Neural cell (in vitro differentiated cells): Measurements from ENCODE around the gene KCNA3. TPM values are rescaled to one million over a fixed set of nuclear protein-coding genes. Genes with fewer than 3 reads are reported as not detected.
A peak's percentile ranks its signal among the peaks of the same experiment; 100 is the strongest.

Experiments used
- H2AFZ ChIP-seq: fragments of 200-600, 300-800 bp; sonication (generic), shearing (Covaris generic); 2 replicates; pipeline ENCODE4 v1.6.0; 2014; ENCODE audit warnings: low read depth, mild to moderate bottlenecking, antibody characterized with exemption, low read length, moderate library complexity
- H3F3A ChIP-seq: fragments of 200-600 bp; shearing (Covaris generic); 2 replicates; pipeline ENCODE4 v1.6.1; 2016; ENCODE audit warnings: mild to moderate bottlenecking, moderate library complexity, mixed read lengths, antibody characterized with exemption, low read length; ENCODE audit not compliant: insufficient read depth, poor library complexity, severe bottlenecking
- H3K27ac ChIP-seq: fragments of 200-600, 300-800 bp; sonication (generic), shearing (Covaris generic); 2 replicates; pipeline ENCODE4 v1.5.1; 2014; ENCODE audit warnings: mild to moderate bottlenecking, low read length, moderate library complexity
- H3K27me3 ChIP-seq: fragments of 300-800, 200-600 bp; sonication (generic), shearing (Covaris generic); 2 replicates; pipeline ENCODE4 v1.6.0; 2014; ENCODE audit warnings: mild to moderate bottlenecking, low read depth, low read length, moderate library complexity; ENCODE audit not compliant: insufficient read depth
- H3K36me3 ChIP-seq: fragments of 300-800, 200-600 bp; sonication (generic), shearing (Covaris generic); 2 replicates; pipeline ENCODE4 v1.5.1; 2014; ENCODE audit warnings: mild to moderate bottlenecking, antibody characterized with exemption, low read length, moderate library complexity; ENCODE audit not compliant: insufficient read depth
- H3K4me2 ChIP-seq: fragments of 300-800, 200-600 bp; sonication (generic), shearing (Covaris generic); 2 replicates; pipeline ENCODE4 v1.6.0; 2014; ENCODE audit warnings: mild to moderate bottlenecking, low read length
- H3K4me3 ChIP-seq: fragments of 300-800, 200-600 bp; sonication (generic), shearing (Covaris generic); 2 replicates; pipeline ENCODE4 v1.5.1; 2014; ENCODE audit warnings: mild to moderate bottlenecking, low read length, moderate library complexity
- H3K79me2 ChIP-seq: fragments of 200-600 bp; shearing (Covaris generic); replicated peaks from 2 replicates; pipeline ENCODE4 v1.6.0; 2014; ENCODE audit warnings: mild to moderate bottlenecking, low read length, moderate library complexity; ENCODE audit not compliant: insufficient read depth
- H3K9ac ChIP-seq: fragments of 300-800, 200-600 bp; sonication (generic), shearing (Covaris generic); 2 replicates; pipeline ENCODE4 v1.6.1; 2016; ENCODE audit warnings: mild to moderate bottlenecking, low read length, mixed read lengths
- H3K9me2 ChIP-seq: fragments of 200-600 bp; shearing (Covaris generic); 2 replicates; pipeline ENCODE4 v1.6.1; 2016; ENCODE audit warnings: mild to moderate bottlenecking, low read length, mixed read lengths; ENCODE audit not compliant: insufficient read depth
- H3K9me3 ChIP-seq: fragments of 200-600, 300-800 bp; sonication (generic), shearing (Covaris generic); 2 replicates; pipeline ENCODE4 v1.6.1; 2016; ENCODE audit warnings: mild to moderate bottlenecking, mixed run types, low read length, moderate library complexity, mixed read lengths
- H4K20me1 ChIP-seq: fragments of 200-600 bp; shearing (Covaris generic); 2 replicates; pipeline ENCODE4 v1.6.1; 2016; ENCODE audit warnings: mild to moderate bottlenecking, mixed run types; ENCODE audit not compliant: insufficient read depth
- EP300 ChIP-seq: fragments of 450-650 bp; conservative IDR thresholded peaks from 2 replicates; pipeline ENCODE4 v1.6.1; 2014; ENCODE audit warnings: antibody characterized with exemption, mild to moderate bottlenecking, moderate library complexity; ENCODE audit not compliant: poor library complexity, severe bottlenecking
- MXI1 ChIP-seq: fragments of 450-650 bp; conservative IDR thresholded peaks from 2 replicates; pipeline ENCODE4 v1.6.1; 2014; ENCODE audit warnings: antibody characterized with exemption, mild to moderate bottlenecking; ENCODE audit not compliant: poor library complexity, severe bottlenecking
- POLR2AphosphoS5 ChIP-seq: IDR thresholded peaks from 2 replicates; pipeline ENCODE4 v1.6.1; 2012
- RAD21 ChIP-seq: fragments of 450-650 bp; conservative IDR thresholded peaks from 2 replicates; pipeline ENCODE4 v1.6.1; 2014; ENCODE audit warnings: antibody characterized with exemption, mild to moderate bottlenecking, moderate library complexity
- TAF1 ChIP-seq: IDR thresholded peaks from 2 replicates; pipeline ENCODE4 v1.6.1; 2012; ENCODE audit warnings: low read depth
- polyA plus RNA-seq: library from polyadenylated mRNA; depleted of rRNA; stranded (reverse); fragments of >200 nt; gene quantifications from 2 replicates; pipeline ENCODE4 v1.2.3, GENCODE V29; 2014
- TF ChIP-seq, protein P1 (sequence below): IDR thresholded peaks from 2 replicates; pipeline ENCODE4 v1.6.1; 2012; ENCODE audit warnings: borderline replicate concordance

Gene KCNA3
- polyA plus RNA-seq, 1 donor from 2014 or later: 5.6 TPM

DNA sequence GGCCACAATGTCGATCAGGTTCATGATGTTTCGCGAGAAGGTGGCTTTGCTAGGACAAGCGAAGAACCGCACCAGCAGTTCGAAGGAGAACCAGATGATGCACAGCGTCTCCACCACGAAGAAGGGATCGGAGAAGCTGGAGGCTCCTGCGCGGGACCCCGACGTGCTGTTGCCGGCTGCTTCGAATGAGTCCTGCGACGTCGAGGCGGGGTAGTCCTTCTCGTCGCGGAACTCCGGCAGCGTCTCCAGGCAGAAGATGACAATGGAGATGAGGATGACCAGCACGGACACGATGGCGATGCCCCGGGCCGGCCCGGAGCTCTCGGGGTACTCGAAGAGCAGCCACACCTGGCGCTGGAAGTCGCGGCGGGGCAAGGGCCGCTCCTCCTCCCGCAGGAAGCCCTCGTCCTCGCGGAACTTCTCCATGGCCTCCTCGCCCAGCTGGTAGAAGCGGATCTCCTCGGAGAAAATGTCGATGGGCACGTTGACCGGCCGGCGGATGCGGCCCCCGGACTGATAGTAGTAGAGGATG, 869 bp downstream of the KCNA3 start:
- Histone ChIP-seq H3K36me3 (no peaks in the 10 kb centered on the region), H3K4me3 (peak overlapping the region; percentile 73), H3K27me3 (peaks cover 9% of the 10 kb centered on the region), H3K9me2 (no peaks in the 10 kb centered on the region), H3K27ac (peak overlapping the region; percentile 50), H3K9me3 (no peaks in the 10 kb centered on the region), H3K9ac (peak overlapping the region; percentile 70), H2AFZ (peak overlapping the region; percentile 30), H4K20me1 (no peaks in the 10 kb centered on the region), H3K4me2 (peak overlapping the region; percentile 93), H3K79me2 (peaks cover 32% of the 10 kb centered on the region), H3F3A (no peaks in the 10 kb centered on the region)
- TF ChIP-seq EP300: no peak

DNA sequence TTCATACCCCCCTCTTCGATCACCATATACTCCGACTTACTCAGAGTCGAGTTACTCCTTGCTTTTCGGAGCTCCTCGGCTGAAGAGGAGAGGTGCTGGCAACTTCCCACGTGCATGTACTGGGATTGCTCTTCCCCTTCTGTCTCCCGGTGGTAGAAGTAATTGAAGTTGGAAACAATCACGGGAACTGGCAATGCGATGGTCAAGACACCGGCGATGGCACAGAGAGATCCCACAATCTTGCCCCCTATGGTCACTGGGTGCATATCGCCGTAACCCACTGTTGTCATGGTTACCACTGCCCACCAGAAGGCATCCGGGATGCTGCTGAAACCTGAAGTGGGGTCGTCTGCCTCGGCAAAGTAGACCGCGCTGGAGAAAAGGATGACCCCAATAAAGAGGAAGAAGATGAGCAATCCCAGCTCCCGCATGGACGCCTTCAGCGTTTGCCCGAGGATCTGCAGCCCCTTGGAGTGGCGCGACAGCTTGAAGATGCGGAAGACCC, 1.5 kb downstream of the KCNA3 start:
- H3K27me3 ChIP-seq: peaks cover 9% of the 10 kb centered on the region
- no peak overlapping the region for H2AFZ ChIP-seq
- H3K9me2 ChIP-seq: no peaks in the 10 kb centered on the region
- H4K20me1 ChIP-seq: no peaks in the 10 kb centered on the region
- H3K27ac ChIP-seq: peak overlapping the region; percentile 86
- H3K36me3 ChIP-seq: no peaks in the 10 kb centered on the region
- no peak overlapping the region for H3K9ac ChIP-seq
- peak overlapping the region; percentile 93 for H3K4me2 ChIP-seq
- H3K4me3 ChIP-seq: peak overlapping the region; percentile 73
- peaks cover 38% of the 10 kb centered on the region for H3K79me2 ChIP-seq
- TF ChIP-seq TAF1 (no peak), POLR2AphosphoS5 (no peak)
- no peaks in the 10 kb centered on the region for H3F3A ChIP-seq
- no peaks in the 10 kb centered on the region for H3K9me3 ChIP-seq

DNA sequence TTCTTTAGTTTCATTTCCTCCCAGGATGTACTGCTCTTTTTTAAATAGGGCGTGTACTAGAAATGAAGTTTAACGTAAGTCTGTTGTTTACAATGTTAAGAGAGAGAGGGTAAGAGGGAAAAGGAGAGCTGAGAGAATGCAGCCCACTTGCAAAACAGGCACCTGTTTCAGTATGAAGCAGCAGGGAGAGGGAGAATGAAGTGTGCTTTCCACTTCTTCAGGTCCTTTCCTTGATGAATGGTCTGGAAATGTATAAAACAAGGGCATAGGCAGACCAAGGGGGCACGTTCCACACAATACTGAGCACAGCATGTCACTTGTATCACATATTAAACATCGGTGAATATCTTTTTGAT, 2.0 kb downstream of the KCNA3 start:
- Histone ChIP-seq H3F3A (no peaks in the 10 kb centered on the region), H3K4me2 (peak overlapping the region; percentile 93), H3K9me3 (no peaks in the 10 kb centered on the region), H3K36me3 (no peaks in the 10 kb centered on the region), H3K27me3 (peaks cover 9% of the 10 kb centered on the region), H3K9me2 (no peaks in the 10 kb centered on the region), H4K20me1 (no peaks in the 10 kb centered on the region), H3K79me2 (peaks cover 44% of the 10 kb centered on the region), H3K9ac (peak overlapping the region; percentile 42), H2AFZ (no peak overlapping the region), H3K27ac (peak overlapping the region; percentile 86), H3K4me3 (peak overlapping the region; percentile 73)
- TF ChIP-seq MXI1 (no peak), RAD21 (no peak), TAF1 (no peak), POLR2AphosphoS5 (no peak), EP300 (no peak)
- TF ChIP-seq, protein P1, sequence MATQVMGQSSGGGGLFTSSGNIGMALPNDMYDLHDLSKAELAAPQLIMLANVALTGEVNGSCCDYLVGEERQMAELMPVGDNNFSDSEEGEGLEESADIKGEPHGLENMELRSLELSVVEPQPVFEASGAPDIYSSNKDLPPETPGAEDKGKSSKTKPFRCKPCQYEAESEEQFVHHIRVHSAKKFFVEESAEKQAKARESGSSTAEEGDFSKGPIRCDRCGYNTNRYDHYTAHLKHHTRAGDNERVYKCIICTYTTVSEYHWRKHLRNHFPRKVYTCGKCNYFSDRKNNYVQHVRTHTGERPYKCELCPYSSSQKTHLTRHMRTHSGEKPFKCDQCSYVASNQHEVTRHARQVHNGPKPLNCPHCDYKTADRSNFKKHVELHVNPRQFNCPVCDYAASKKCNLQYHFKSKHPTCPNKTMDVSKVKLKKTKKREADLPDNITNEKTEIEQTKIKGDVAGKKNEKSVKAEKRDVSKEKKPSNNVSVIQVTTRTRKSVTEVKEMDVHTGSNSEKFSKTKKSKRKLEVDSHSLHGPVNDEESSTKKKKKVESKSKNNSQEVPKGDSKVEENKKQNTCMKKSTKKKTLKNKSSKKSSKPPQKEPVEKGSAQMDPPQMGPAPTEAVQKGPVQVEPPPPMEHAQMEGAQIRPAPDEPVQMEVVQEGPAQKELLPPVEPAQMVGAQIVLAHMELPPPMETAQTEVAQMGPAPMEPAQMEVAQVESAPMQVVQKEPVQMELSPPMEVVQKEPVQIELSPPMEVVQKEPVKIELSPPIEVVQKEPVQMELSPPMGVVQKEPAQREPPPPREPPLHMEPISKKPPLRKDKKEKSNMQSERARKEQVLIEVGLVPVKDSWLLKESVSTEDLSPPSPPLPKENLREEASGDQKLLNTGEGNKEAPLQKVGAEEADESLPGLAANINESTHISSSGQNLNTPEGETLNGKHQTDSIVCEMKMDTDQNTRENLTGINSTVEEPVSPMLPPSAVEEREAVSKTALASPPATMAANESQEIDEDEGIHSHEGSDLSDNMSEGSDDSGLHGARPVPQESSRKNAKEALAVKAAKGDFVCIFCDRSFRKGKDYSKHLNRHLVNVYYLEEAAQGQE: no peak
